Neural progenitor cell (in vitro differentiated cells): ENCODE measurements around the gene IRF7.

Experiments used
- EZH2 ChIP-seq: fragments of 200-600 bp; sonication (generic); IDR thresholded peaks from 2 replicates; pipeline ENCODE4 v1.6.1; 2017; ENCODE audit warnings: antibody characterized with exemption, mild to moderate bottlenecking, moderate library complexity
- EZH2phosphoT487 ChIP-seq: fragments of 200-600 bp; sonication (generic); IDR thresholded peaks from 2 replicates; pipeline ENCODE4 v1.6.1; 2017; ENCODE audit warnings: antibody characterized with exemption
- TF ChIP-seq, protein P1 (sequence below): fragments of 200-600 bp; sonication (generic); IDR thresholded peaks from 2 replicates; pipeline ENCODE4 v1.5.1; 2017; ENCODE audit warnings: antibody characterized with exemption, mild to moderate bottlenecking

DNA sequence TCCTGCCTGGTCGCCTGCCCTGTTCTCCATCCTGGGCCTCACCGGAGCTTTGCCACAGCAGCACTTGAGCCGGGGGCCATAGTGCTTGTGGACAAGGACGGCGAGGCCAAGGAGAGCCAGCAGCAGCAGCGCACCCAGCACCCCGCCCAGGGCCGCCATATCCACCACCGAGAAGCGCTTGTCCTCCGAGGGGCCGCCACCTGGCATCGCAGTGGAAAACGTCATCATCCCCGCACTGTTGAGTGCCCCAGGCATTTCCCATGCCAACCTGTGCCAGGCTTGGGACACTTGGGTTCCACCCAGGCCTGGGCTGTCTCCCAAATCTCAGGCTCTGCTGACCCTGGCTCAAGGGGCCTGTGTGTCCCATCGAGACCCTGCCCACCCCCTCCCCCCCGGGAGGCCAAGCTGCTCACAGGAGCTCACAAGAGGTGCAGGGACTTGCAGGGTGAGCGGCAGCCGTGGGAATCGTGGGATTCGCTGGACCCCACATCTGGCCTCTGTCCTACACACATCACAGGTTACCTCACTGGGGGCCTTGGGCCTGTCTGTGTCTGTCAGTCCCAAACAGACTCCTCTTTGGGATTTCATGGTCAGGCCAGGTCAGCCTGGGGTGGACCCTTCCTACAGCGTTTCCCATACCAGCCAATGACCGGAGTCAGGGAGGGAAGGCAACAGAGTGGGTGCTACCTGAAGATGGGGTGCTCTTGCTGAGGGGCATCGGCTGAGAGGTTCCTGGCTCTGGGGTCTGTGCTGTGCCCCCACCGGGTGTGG lies 2.3 kb upstream of the IRF7 start:
- TF ChIP-seq, protein P1, sequence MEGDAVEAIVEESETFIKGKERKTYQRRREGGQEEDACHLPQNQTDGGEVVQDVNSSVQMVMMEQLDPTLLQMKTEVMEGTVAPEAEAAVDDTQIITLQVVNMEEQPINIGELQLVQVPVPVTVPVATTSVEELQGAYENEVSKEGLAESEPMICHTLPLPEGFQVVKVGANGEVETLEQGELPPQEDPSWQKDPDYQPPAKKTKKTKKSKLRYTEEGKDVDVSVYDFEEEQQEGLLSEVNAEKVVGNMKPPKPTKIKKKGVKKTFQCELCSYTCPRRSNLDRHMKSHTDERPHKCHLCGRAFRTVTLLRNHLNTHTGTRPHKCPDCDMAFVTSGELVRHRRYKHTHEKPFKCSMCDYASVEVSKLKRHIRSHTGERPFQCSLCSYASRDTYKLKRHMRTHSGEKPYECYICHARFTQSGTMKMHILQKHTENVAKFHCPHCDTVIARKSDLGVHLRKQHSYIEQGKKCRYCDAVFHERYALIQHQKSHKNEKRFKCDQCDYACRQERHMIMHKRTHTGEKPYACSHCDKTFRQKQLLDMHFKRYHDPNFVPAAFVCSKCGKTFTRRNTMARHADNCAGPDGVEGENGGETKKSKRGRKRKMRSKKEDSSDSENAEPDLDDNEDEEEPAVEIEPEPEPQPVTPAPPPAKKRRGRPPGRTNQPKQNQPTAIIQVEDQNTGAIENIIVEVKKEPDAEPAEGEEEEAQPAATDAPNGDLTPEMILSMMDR = no peak
- no peak for TF ChIP-seq EZH2
- no peak for TF ChIP-seq EZH2phosphoT487
